ENCODE data around the gene XRCC2.
A peak's percentile ranks its signal among the peaks of the same experiment; 100 is the strongest.
"Not testable (repeated sequence)": the region's sequence is repeated elsewhere in the genome, so short reads cannot be mapped to it uniquely, and the experiment has no call there.

Gene XRCC2

GRCh38 chr7:152663931-152664330 lies 12.0 kb downstream of the XRCC2 start:
- DNase-seq: no peak

GRCh38 chr7:152663148-152663740 lies 12.7 kb downstream of the XRCC2 start:
- DNase-seq: no peak

- no peak for DNase-seq
Observed at GRCh38 chr7:152661479-152661878, 14.5 kb downstream of the XRCC2 start.

- no peak for DNase-seq
Observed at GRCh38 chr7:152660021-152660420, 15.9 kb downstream of the XRCC2 start.

- no peak for DNase-seq
Observed at GRCh38 chr7:152654971-152655370, 21.0 kb downstream of the XRCC2 start.

GRCh38 chr7:152649220-152649619 lies 26.7 kb downstream of the XRCC2 start:
- no peak for DNase-seq

GRCh38 chr7:152647009-152647408 lies 28.9 kb downstream of the XRCC2 start:
- no peak for DNase-seq

GRCh38 chr7:152646579-152646978 lies 29.4 kb downstream of the XRCC2 start:
- DNase-seq: not testable (repeated sequence)

- DNase-seq: no peak
Observed at GRCh38 chr7:152643979-152644559, 31.9 kb downstream of the XRCC2 start.

- DNase-seq: no peak
Observed at GRCh38 chr7:152641384-152641783, 34.6 kb downstream of the XRCC2 start.

GRCh38 chr7:152640829-152641228 lies 35.1 kb downstream of the XRCC2 start:
- no peak for DNase-seq

- DNase-seq: no peak
Observed at GRCh38 chr7:152637920-152638580, 37.9 kb downstream of the XRCC2 start.

GRCh38 chr7:152637161-152637560 lies 38.8 kb downstream of the XRCC2 start:
- DNase-seq: no peak

GRCh38 chr7:152636441-152636840 lies 39.5 kb downstream of the XRCC2 start:
- no peak for DNase-seq

GRCh38 chr7:152633504-152633903 lies 42.4 kb downstream of the XRCC2 start:
- peak in 1 of 3 donors; percentile 4 for DNase-seq

- DNase-seq: peak in 1 of 3 donors; percentile 3
Observed at GRCh38 chr7:152633072-152633471, 42.9 kb downstream of the XRCC2 start.

GRCh38 chr7:152628772-152629171 lies 47.2 kb downstream of the XRCC2 start:
- not testable (repeated sequence) for DNase-seq

- no peak for DNase-seq
Observed at GRCh38 chr7:152624228-152624627, 51.7 kb downstream of the XRCC2 start.

- DNase-seq: no peak
Observed at GRCh38 chr7:152621426-152621825, 54.5 kb downstream of the XRCC2 start.

GRCh38 chr7:152619027-152619739 lies 56.8 kb downstream of the XRCC2 start:
- DNase-seq: no peak

GRCh38 chr7:152618427-152618826 lies 57.5 kb downstream of the XRCC2 start:
- DNase-seq: no peak

GRCh38 chr7:152617056-152617455 lies 58.9 kb downstream of the XRCC2 start:
- DNase-seq: no peak

GRCh38 chr7:152615031-152615741 lies 60.8 kb downstream of the XRCC2 start:
- DNase-seq: no peak
